ENCODE data around the gene SPIRE1. TPM values are rescaled to one million over a fixed set of nuclear protein-coding genes. Genes with fewer than 3 reads are reported as not detected.
"Not testable (repeated sequence)": the region's sequence is repeated elsewhere in the genome, so short reads cannot be mapped to it uniquely, and the experiment has no call there.

The SPIRE1 gene
- total RNA-seq, 1 donor from 2014 or later: 94.3 TPM

DNA sequence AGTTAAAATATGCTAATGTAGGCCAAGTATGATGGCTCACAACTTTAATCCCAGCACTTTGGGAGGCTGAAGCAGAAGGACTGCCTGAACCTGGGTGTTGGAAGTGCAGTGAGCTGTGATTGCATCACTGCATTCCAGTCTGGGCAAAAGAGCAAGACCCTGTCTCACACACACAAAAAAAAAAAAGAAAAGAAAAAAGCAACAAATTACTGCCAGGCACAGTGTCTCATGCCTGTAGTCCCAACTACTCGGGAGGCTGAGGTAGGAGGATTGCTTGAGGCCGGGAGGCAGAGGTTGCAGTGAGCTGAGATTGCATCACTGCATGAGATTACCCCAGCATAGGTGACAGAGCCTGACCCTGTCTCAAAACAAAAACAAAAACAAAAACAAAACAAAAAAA is 139.6 kb downstream of the SPIRE1 start:
- intact Hi-C loops (cut with DNase I): no loop called here
- ATAC-seq (no peak), DNase-seq (ENCODE audit: low spot score) (no peak)

DNA sequence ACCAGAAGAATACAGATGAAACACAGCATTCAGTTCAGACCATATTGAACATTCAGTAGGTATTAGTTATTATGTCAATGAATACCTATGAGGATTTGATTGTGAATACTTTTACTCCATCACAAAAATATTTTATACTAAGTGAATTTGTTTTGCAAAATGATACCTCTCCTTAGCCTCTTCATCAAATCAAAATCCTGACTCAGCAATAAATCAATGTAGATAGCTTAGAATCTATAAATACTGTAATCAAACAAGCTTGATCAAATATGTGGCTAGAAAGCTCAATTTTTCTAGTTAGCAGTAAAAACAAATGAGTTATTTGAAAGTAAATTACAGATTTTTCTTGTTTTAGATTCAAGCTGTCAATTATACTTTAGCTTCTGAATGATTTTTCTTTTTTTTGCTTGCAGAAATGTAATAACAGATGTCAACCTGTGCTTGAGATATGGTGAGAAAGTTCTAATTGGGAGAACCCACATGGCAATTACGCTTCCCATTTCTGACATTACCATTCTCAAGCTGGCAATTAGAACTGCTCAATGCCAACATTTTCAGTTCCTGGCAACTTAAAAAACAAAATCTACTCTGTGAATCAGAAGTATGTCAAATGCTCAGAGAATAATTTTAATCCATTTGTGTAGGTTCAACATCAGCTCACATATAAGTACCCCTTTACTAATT is 140.6 kb downstream of the SPIRE1 start:
- intact Hi-C loops (cut with DNase I): no loop called here
- DNase-seq (ENCODE audit: low spot score) (no peak), ATAC-seq (no peak)

DNA sequence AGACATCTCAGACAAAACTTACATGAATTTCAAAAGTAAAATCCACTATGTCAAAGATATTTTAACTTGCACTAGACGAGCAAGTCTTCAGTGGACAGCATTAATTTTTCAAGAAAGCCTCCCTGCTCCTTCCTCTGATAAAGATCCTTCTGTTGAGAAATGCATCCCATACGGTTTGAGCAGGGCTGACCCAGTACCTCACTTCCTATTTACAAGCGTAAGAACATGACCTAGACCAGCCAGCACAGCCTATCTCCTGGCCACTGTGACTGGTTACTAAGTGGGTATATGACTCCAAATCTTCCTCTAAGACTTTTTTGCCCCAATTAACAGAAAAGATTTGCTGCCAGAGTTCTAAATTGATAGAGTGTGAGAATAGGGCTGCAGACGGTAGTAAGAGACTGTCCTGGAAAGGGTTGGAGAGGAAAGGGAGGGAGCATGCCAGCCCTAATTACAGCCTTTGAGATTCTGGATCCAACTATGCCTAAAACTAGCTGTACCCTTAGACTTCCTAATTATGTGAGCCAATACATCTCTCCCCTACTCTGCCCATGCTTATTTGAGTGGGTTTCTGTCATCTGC is 141.8 kb downstream of the SPIRE1 start:
- DNase-seq (ENCODE audit: low spot score) (no peak), ATAC-seq (peak; percentile 64)
- intact Hi-C loops (cut with DNase I): no loop called here

DNA sequence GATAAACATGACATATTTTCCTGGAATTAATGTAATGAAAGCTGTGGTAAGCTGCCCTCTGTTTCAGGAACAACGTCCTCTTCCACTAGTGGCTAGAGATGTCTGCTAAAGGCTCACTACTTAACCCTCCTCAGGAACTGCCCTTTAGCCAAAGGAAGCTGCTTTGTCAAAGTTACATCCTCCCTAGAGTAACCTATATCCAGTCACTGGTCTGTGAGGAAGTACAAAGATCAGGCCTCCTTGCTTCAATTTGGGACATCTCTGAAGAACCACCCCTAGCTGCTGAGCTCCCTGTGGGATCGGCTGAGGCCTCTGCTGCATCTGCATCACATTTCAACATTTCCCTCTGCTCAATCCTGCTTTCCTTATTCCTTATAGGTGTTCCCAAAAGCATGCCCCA is 142.4 kb downstream of the SPIRE1 start:
- ATAC-seq: peak; percentile 32
- intact Hi-C loops (cut with DNase I): no loop called here

DNA sequence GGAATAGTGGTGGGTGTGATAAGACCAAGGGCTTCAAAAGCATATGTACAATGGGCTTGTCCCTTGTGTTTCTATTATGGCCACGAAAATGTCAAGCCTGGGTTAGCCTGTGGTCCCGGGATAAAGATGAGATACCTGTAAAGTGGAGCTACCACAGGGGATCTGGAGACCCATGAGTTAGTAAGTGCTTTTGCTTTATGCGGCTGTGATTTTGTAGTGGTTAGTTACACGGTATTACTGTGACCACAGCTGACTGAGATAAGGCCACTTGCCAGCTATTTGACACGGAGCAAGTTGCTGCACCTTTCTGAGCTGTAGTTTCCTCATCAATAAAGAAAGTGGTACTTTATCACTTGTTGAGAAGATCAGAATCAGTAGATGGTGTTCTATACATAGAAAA is 150.9 kb downstream of the SPIRE1 start:
- intact Hi-C loops (cut with DNase I): no loop called here
- ATAC-seq (no peak), DNase-seq (ENCODE audit: low spot score) (no peak)

More for the DNA sequence above, 142.4 kb downstream of the SPIRE1 start:
- DNase-seq (ENCODE audit: low spot score): no peak

DNA sequence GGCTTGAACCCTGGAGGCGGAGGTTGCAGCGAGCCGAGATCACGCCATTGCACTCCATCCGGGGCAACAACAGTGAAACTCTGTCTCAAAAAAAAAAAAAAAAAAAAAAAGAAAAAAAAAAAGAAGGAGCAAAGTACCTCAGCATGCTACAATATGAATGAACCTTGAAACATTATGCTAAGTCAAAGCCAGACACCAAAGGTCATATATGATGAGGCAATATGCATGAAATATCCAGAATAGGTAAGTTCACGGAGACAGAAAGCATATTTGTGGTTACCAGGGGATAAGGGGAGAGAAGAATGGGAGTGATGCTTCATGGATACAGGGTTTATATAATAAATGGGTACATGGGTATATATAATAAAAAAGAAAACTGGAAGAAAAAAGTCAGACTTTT is 156.9 kb downstream of the SPIRE1 start:
- DNase-seq (ENCODE audit: low spot score): no peak
- ATAC-seq: no peak
- intact Hi-C loops (cut with DNase I): no loop called here

DNA sequence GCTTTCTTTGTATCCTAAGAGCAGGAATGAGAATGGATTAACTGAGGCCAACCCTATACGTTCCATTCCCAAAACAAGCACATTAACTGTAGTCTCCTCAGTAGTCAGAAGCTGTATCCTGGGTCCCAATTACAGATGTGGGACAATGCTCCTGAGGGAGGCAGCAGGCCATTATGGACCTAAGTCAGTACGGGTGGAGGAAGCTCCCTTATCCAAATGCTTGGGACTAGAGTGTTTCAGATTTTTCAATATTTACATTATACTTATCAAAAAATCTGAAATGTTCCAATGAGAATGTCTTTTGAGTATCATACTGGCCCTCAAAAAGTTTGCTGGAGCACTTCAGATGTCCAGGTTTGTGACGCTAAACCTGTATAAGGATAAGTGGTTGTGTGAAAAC is 160.1 kb downstream of the SPIRE1 start:
- DNase-seq (ENCODE audit: low spot score) (no peak), ATAC-seq (no peak)
- intact Hi-C loops (cut with DNase I): no loop called here

DNA sequence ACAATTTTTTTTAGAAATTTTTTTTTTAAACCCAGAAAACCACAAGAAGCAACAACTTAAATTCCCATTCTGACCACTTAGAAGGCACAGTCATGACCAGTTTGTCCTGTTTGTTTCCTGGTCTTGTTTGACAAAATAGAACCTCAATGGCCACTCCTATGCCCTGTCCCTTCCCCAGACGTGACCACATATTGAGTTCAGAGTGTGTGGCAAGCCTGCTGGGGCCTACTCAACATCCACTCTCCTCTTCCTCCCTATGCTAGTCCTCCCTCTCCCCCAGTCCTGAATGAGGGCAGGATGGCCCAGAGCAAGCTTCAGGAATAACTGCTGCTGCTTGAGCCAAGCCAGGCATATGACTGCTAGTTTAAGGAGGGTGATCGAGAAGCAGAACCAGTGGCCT is 160.6 kb downstream of the SPIRE1 start:
- no peak for ATAC-seq
- intact Hi-C loops (cut with DNase I): no loop called here
- DNase-seq (ENCODE audit: low spot score): no peak

DNA sequence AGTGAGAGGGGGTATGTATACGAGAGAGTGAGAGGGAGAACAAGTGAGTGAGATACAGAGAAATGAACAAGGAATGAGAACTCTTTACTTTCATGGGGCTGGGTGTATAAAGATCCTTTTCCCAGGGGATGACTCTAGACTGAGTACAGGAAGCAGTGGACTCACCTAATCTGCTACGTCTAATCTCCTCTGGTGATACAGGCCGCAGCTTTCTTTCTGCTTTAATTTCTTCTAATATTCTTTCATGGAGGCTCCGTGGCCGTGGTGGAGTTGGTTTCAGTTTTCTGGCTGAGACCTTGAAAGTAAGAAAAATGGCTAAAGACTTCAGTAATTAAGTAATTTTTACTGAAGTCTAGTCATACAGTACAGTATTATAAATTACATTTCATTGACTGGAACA is 165.0 kb downstream of the SPIRE1 start:
- intact Hi-C loops (cut with DNase I): no loop called here
- no peak for DNase-seq (ENCODE audit: low spot score)

DNA sequence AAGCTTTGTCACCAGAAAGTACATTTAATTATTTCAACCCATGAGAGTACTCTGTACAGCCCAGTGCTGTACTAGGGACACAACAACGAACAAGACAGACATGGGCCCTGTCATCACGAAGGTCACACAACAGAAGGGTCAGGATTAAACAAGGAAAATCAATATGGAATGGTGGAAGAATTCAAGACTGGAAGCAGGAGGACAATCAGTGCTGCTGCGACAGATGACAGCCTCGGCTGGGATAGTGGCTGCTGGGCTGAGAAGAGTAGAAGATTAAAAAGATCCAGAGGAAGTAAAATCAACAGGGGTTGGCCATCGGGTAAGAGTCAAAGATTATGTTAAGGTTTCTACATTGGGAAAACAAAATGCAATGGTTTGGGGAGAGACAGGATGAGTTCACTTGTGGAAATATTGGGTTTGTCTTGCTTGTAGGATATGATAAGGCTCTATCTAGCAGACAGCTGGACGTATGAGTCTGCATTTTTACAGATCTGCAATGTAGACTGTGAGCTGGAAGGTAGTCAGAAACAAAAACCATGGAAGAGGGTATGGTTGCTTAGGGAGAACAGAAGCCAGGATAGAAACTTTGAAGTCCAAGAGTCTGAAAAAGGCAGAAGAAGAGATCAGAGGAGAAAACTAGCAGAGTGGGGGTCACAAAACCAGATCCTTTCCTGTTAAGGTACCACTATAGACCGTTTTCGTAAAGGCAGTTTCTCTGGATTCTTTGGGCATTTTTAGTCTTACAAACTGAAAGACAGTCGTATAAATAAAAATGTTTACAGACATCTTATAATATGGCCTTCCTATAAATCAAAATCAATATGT is 166.1 kb downstream of the SPIRE1 start:
- DNase-seq (ENCODE audit: low spot score) (no peak), ATAC-seq (no peak)
- intact Hi-C loops (cut with DNase I): no loop called here

More for the DNA sequence above, 165.0 kb downstream of the SPIRE1 start:
- no peak for ATAC-seq

DNA sequence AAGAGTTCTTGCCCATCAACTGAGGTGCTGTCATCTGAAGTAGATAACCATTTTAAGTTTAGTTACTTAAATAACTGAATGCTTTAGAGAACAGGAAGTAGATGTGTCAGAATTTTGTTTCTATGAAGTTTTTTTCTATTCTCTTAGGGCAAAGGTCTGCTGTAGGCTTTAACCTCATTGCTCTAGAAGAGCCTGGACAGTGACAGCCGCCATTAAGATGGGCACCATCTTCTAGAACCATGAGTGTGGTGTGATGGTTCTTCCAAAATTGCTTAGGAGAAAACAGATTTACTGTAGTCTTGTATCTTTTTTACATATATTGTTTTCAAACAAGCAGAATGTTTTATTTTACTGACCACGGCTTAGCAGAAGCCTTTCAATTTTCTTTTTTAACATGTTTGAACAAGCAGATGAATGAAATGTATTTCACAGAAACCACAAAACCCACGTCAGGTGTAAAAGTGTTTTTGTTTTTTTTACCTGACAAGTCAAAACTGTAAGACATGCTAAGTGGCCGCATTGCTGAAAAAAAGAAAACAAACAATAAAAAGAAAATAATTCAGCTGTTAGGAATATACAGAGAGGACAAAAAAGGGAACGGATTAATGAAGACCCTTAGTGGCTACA is 172.3 kb downstream of the SPIRE1 start:
- intact Hi-C loops (cut with DNase I): no loop called here
- ATAC-seq (no peak), DNase-seq (ENCODE audit: low spot score) (no peak)

DNA sequence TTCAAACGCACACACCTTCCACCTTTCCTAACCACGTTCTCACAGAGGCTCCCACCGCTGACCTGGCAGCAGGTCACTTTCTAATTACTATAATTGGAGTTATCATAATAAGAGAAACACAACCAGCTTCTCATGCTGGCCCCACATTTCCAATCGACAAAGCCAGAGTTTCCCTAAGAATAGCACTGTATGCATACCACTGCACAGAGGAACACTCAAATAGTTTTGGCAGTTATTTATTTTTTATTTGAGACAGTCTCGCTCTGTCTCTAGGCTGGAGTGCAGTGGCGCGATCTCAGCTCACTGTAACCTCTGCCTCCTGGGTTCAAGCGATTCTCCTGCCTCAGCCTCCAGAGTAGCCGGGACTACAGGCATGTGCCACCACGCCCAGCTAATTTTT is 176.0 kb downstream of the SPIRE1 start:
- DNase-seq (ENCODE audit: low spot score); intact Hi-C loops (cut with DNase I); ATAC-seq: not testable (repeated sequence)

DNA sequence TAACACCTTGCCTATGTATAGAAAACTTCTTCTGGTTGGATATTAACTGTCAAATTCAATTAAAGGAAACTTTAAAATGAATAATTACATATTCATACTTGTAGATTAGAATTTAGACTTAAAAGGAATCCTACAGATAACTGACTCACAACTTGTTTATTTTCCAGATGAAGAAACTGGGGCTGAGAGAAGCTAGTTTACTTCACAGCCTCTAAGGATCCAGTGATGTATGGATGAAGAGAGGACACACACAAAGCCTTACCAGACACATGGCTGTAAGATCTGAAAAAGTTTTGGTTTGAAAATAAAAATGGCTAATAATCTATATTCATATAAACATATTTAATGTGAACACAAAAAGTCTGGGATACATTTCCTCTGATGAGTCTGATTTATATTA is 177.9 kb downstream of the SPIRE1 start:
- DNase-seq (ENCODE audit: low spot score) (no peak), ATAC-seq (no peak)
- intact Hi-C loops (cut with DNase I): no loop called here

DNA sequence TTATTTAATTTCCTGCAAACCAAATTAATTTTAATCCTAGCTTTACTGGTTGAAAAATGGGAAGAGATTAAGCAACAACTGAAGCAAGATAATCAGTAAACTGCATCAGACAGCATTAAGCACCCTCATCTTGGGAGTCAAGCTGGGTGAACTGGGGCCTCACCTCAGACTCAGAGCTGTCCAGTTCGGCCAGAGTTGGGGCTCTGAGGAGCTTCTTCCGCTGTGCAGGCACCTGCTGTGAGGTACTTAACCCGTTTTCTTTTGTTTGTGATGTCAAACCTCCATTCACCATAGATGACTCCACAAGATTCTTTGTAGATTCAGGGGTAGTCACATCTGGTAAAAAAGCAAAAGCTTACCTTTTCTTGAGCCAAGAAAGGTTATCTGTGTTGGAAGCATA is 178.4 kb downstream of the SPIRE1 start:
- intact Hi-C loops (cut with DNase I): no loop called here
- DNase-seq (ENCODE audit: low spot score) (no peak), ATAC-seq (no peak)

DNA sequence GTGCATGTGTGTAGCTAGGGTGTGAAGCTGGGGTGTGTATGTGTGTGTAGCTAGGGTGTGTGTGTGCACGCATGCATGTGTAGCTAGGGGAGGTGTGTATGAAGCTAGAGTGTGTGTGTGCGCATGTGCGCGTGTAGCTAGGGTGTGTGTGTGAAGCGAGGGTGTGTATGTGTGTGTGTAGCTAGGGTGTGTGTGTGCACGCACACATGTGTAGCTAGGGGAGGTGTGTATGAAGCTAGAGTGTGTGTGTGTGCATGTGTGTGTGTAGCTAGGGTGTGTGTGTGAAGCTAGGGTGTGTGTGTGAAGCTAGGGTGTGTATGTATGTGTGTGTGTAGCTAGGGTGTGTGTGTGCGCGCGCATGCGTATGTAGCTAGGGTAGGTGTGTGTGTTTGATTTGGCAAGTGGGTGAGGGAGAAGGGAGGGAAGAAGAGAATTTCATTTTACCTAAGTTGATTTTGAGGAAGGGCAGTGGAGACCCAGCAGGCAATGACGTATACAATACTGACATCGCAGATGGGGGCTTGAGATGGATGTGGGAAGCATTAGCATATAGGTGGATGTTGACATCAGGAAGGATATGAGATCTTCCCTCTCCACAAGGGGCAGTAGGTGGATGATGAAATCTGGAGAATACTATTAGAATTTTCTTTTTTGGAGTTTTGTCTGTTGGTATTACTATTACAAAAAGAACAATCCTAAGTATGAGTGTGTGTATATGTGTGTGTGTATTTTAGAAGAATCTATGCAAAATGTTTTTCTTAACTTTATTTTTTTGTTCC is 179.4 kb downstream of the SPIRE1 start:
- ATAC-seq (no peak), DNase-seq (ENCODE audit: low spot score) (no peak)
- intact Hi-C loops (cut with DNase I): no loop called here

DNA sequence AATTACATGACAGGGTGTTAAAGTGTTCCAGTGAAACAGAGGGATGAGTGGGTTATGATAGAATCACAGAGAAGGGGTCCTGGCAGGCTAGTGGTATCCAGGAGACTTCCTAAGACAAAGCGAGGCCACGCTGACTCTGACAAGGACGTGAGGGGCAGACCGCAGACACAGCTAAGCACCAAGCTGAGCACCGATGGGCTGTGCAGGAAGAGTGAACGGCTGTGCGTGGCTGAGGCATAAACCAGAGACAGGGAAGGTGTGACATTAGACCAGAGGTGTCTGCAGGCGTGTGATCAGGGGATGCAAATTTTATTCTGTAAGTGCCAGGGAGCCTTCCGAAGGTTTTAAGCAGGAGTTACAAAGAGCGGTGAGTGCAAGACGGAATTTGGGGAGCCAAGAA is 180.3 kb downstream of the SPIRE1 start:
- DNase-seq (ENCODE audit: low spot score): no peak
- intact Hi-C loops (cut with DNase I): no loop called here
- ATAC-seq: no peak

DNA sequence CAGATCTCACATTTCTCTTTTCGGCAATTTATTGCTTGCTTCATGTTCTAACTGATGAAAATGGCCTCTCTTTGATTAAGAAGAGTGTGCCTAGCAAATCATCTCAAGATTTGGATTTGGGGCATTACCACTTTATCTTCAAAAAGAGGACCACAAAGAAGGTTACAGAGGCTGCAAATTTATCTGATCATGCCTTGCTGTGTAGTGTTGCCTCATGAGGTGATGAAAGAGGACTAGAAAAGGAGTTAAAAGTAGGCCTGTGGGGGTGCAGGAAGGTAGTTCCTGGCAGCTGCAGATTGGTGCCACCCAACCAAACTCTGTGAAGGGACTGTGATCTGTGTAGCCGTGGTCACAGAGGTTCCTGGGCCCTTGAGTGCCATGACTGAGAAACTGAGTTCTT is 181.0 kb downstream of the SPIRE1 start:
- intact Hi-C loops (cut with DNase I): no loop called here
- DNase-seq (ENCODE audit: low spot score) (no peak), ATAC-seq (no peak)

DNA sequence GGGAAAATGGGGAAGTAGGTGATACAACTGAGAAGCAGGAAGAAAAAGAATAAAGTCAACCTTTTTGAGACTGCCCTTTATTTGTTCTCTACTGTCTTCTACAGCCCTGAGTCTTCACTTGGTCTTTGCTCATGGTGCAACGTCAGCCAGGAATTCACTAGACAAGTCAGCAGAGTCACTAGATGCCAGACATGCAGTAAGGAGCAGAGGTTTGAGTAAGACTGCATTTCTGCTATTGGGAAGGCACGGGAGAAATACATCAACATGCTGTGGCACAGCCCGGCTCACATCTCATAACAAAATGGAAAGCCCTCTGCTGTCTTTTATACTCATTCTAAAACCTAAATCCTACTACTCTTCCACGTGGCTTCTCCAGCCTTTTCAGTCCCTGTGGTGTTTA is 183.0 kb downstream of the SPIRE1 start:
- ATAC-seq: no peak
- no peak for DNase-seq (ENCODE audit: low spot score)
- intact Hi-C loops (cut with DNase I): no loop called here

DNA sequence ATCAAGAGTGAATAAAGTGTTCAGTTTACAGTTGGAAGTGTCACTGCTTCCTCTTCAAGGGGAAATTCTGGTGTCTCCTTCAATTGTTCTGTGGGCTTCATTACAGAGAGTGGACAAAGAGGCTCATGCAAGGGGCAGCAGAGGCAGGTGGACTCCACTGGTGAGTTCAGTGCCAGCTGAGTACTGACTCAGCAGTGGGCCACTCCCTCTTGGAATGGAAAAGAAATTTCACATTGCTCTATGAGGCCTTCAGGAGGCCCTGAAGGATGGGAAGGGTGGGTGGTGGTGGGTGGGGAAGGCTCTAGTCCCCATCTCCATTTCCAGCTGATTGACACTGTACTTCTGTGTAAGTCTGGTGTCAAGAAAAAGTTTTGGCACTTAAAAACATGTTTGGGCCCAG is 183.8 kb downstream of the SPIRE1 start:
- intact Hi-C loops (cut with DNase I): no loop called here
- DNase-seq (ENCODE audit: low spot score) (no peak), ATAC-seq (no peak)

Data from sciatic nerve (tissue), 2 donors.